Stomach smooth muscle (tissue), 2 donors: ENCODE data around the gene TMEM273.

Experiments used
- H3K27ac ChIP-seq: one replicate; pipeline ENCODE4 v1.7.0; 2013; ENCODE audit warnings: mild to moderate bottlenecking, low read length, inconsistent platforms
- H3K27me3 ChIP-seq, 2 donors: one replicate each; pipeline ENCODE4 v1.7.0; 2013; ENCODE audit warnings: low read length in 2 of 2; ENCODE audit not compliant: insufficient read depth in 2 of 2, control insufficient read depth in 1 of 2
- H3K36me3 ChIP-seq, 2 donors: one replicate each; pipeline ENCODE4 v1.7.0; 2013; ENCODE audit warnings: low read length in 2 of 2; ENCODE audit not compliant: control insufficient read depth in 2 of 2, insufficient read depth in 2 of 2
- H3K4me1 ChIP-seq: one replicate; pipeline ENCODE4 v1.7.0; 2013; ENCODE audit warnings: low read length; ENCODE audit not compliant: control insufficient read depth, insufficient read depth
- H3K4me3 ChIP-seq, 2 donors: one replicate each; pipeline ENCODE4 v1.7.0; 2013; ENCODE audit warnings: low read length in 2 of 2
- H3K9ac ChIP-seq, 2 donors: one replicate each; pipeline ENCODE4 v1.7.0; 2013; ENCODE audit warnings: low read length in 2 of 2, mild to moderate bottlenecking in 1 of 2
- H3K9me3 ChIP-seq, 2 donors: one replicate each; pipeline ENCODE4 v1.7.0; 2013; ENCODE audit warnings: low read length in 2 of 2; ENCODE audit not compliant: control insufficient read depth in 2 of 2
- donor health status: healthy.
- donor health status: Pancreatic carcinoma.

The TMEM273 gene

GRCh38 chr10:49140304-49141177, 47.6 kb downstream of the TMEM273 start:
- Histone ChIP-seq H3K36me3 (no peaks in the 10 kb centered on the region), H3K9ac (no peak overlapping the region), H3K4me1 (peaks cover 11% of the 10 kb centered on the region), H3K4me3 (no peak overlapping the region), H3K27ac (no peak overlapping the region), H3K9me3 (peaks cover 0 to 2% of the 10 kb centered on the region in 2 donors), H3K27me3 (no peaks in the 10 kb centered on the region)

- Histone ChIP-seq H3K27ac (no peak overlapping the region), H3K9ac (no peak overlapping the region), H3K9me3 (peaks cover 0 to 2% of the 10 kb centered on the region in 2 donors), H3K36me3 (no peaks in the 10 kb centered on the region), H3K4me3 (no peak overlapping the region), H3K27me3 (no peaks in the 10 kb centered on the region), H3K4me1 (peaks cover 11% of the 10 kb centered on the region)
Observed at GRCh38 chr10:49139846-49140195, 48.4 kb downstream of the TMEM273 start.

GRCh38 chr10:49139028-49139845, 49.0 kb downstream of the TMEM273 start:
- Histone ChIP-seq H3K36me3 (no peaks in the 10 kb centered on the region), H3K9ac (no peak overlapping the region), H3K9me3 (peaks cover 0 to 2% of the 10 kb centered on the region in 2 donors), H3K4me1 (peaks cover 11% of the 10 kb centered on the region), H3K27ac (no peak overlapping the region), H3K4me3 (no peak overlapping the region), H3K27me3 (no peaks in the 10 kb centered on the region)

GRCh38 chr10:49138361-49138891, 49.8 kb downstream of the TMEM273 start:
- no peak overlapping the region for H3K27ac ChIP-seq
- no peak overlapping the region for H3K4me3 ChIP-seq
- H3K27me3 ChIP-seq = no peaks in the 10 kb centered on the region
- H3K4me1 ChIP-seq = peaks cover 11% of the 10 kb centered on the region
- no peak overlapping the region for H3K9ac ChIP-seq
- H3K36me3 ChIP-seq = no peaks in the 10 kb centered on the region
- peaks cover 0 to 2% of the 10 kb centered on the region in 2 donors for H3K9me3 ChIP-seq

GRCh38 chr10:49136525-49136924, 51.7 kb downstream of the TMEM273 start:
- H3K36me3 ChIP-seq = no peaks in the 10 kb centered on the region
- H3K4me1 ChIP-seq = peaks cover 11% of the 10 kb centered on the region
- peaks cover 0 to 2% of the 10 kb centered on the region in 2 donors for H3K9me3 ChIP-seq
- no peaks in the 10 kb centered on the region for H3K27me3 ChIP-seq
- H3K27ac ChIP-seq = no peak overlapping the region
- H3K4me3 ChIP-seq = no peak overlapping the region
- no peak overlapping the region for H3K9ac ChIP-seq

GRCh38 chr10:49135575-49136313, 52.4 kb downstream of the TMEM273 start:
- Histone ChIP-seq H3K36me3 (no peaks in the 10 kb centered on the region), H3K9ac (no peak overlapping the region), H3K27me3 (no peaks in the 10 kb centered on the region), H3K4me1 (peaks cover 11% of the 10 kb centered on the region), H3K27ac (no peak overlapping the region), H3K4me3 (no peak overlapping the region), H3K9me3 (peaks cover 0 to 2% of the 10 kb centered on the region in 2 donors)

GRCh38 chr10:49134327-49134726, 53.9 kb downstream of the TMEM273 start:
- Histone ChIP-seq H3K27ac (no peak overlapping the region), H3K4me3 (no peak overlapping the region), H3K9ac (no peak overlapping the region), H3K9me3 (peaks cover 0 to 2% of the 10 kb centered on the region in 2 donors), H3K27me3 (no peaks in the 10 kb centered on the region), H3K4me1 (peaks cover 5% of the 10 kb centered on the region), H3K36me3 (no peaks in the 10 kb centered on the region)

GRCh38 chr10:49133706-49134248, 54.4 kb downstream of the TMEM273 start, which contains the start of gene FAM170B:
Gene FAM170B, minus strand, starts transcription at chr10:49134021. Its CDS starts 103 bp downstream, at chr10:49133918.
- Histone ChIP-seq H3K9ac (no peak within 1 kb of the TSS), H3K27me3 (no peaks in the 10 kb centered on the region), H3K36me3 (no peaks in the 10 kb centered on the region), H3K27ac (no peak within 1 kb of the TSS), H3K4me3 (no peak within 1 kb of the TSS), H3K9me3 (peaks cover 0 to 2% of the 10 kb centered on the region in 2 donors), H3K4me1 (peaks cover 2% of the 10 kb centered on the region)

- Histone ChIP-seq H3K4me3 (no peak overlapping the region), H3K9me3 (peaks cover 0 to 2% of the 10 kb centered on the region in 2 donors), H3K27ac (no peak overlapping the region), H3K9ac (no peak overlapping the region), H3K36me3 (no peaks in the 10 kb centered on the region), H3K27me3 (no peaks in the 10 kb centered on the region), H3K4me1 (no peaks in the 10 kb centered on the region)
Observed at GRCh38 chr10:49132362-49132737, 55.8 kb downstream of the TMEM273 start.
